PC-9 (cell line): ENCODE measurements around the gene KRT79.

Experiments
- EZH2 ChIP-seq: fragments of 200-600 bp; sonication (generic); IDR thresholded peaks from 2 replicates; pipeline ENCODE4 v1.8.0; 2017; ENCODE audit warnings: antibody characterized with exemption, low read depth
- TF ChIP-seq, protein P1 (sequence below): fragments of 200-600 bp; sonication (generic); conservative IDR thresholded peaks from 2 replicates; pipeline ENCODE4 v1.6.1; 2017; ENCODE audit warnings: mixed run types, antibody characterized with exemption, mild to moderate bottlenecking, moderate library complexity

DNA sequence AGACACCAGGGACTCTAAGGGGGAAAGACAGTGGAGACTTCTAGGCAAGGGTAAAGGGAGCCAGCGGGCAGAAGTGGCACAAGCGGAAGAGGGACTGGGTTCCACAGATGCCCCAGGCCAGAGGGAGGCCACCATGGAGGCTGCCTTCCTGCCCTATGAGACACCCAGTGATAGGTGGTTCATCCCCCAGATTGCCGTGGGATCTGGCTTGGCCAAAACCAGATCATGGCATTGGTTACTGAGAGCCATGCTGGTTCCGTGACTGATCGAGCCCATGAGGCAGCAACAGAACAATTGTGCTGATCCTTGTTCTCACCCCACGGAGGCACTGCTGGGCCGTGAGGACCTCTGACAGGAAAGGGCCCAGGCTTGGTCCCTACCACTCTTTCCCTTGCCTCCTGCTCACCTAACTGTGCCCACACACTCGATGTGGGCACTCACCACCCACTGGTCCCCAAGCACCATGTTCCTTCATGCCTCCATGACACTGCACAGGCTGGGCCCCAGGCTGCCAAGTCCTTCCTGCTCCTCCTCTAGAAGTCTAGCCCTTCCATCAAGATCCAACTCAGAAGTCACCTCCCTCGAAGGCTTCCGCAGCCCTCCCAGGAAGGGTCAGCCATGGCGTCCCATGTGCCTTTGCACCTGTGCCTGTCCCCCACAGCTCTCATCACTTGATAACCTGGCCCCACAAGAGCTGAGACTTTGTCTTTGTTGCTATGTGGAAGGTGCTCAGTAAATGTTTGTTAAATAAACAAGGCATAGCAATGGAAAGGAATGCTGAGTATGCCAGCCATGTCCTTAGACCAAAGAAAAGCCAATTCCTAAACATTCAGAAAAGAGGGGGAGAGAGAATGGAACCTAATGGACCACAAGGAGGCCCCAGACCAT lies 7.3 kb downstream of the KRT79 start:
- TF ChIP-seq, protein P1, sequence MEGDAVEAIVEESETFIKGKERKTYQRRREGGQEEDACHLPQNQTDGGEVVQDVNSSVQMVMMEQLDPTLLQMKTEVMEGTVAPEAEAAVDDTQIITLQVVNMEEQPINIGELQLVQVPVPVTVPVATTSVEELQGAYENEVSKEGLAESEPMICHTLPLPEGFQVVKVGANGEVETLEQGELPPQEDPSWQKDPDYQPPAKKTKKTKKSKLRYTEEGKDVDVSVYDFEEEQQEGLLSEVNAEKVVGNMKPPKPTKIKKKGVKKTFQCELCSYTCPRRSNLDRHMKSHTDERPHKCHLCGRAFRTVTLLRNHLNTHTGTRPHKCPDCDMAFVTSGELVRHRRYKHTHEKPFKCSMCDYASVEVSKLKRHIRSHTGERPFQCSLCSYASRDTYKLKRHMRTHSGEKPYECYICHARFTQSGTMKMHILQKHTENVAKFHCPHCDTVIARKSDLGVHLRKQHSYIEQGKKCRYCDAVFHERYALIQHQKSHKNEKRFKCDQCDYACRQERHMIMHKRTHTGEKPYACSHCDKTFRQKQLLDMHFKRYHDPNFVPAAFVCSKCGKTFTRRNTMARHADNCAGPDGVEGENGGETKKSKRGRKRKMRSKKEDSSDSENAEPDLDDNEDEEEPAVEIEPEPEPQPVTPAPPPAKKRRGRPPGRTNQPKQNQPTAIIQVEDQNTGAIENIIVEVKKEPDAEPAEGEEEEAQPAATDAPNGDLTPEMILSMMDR: no peak
- TF ChIP-seq EZH2: no peak
